ENCODE results near the gene HDHD3.

DNA sequence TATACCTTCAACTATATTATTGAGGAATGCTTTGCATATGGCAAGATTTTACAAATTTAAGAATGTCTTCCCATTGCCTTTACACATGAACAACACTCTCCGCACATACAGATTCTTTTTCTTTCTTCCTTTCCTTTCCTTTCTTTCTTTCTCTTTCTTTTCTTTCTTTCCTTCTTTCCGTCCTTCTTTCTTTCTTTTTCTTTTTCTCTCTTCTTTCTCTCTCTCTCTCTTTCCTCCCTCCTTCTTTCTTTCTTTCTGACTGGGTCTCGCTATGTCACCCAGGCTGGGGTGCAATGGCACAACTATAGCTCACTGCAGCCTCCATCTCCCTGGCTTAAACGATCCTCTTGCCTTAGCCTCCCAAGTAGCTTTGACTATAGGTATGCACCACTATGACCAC is 50.6 kb downstream of the HDHD3 start:
- TF ChIP-seq, protein P1, sequence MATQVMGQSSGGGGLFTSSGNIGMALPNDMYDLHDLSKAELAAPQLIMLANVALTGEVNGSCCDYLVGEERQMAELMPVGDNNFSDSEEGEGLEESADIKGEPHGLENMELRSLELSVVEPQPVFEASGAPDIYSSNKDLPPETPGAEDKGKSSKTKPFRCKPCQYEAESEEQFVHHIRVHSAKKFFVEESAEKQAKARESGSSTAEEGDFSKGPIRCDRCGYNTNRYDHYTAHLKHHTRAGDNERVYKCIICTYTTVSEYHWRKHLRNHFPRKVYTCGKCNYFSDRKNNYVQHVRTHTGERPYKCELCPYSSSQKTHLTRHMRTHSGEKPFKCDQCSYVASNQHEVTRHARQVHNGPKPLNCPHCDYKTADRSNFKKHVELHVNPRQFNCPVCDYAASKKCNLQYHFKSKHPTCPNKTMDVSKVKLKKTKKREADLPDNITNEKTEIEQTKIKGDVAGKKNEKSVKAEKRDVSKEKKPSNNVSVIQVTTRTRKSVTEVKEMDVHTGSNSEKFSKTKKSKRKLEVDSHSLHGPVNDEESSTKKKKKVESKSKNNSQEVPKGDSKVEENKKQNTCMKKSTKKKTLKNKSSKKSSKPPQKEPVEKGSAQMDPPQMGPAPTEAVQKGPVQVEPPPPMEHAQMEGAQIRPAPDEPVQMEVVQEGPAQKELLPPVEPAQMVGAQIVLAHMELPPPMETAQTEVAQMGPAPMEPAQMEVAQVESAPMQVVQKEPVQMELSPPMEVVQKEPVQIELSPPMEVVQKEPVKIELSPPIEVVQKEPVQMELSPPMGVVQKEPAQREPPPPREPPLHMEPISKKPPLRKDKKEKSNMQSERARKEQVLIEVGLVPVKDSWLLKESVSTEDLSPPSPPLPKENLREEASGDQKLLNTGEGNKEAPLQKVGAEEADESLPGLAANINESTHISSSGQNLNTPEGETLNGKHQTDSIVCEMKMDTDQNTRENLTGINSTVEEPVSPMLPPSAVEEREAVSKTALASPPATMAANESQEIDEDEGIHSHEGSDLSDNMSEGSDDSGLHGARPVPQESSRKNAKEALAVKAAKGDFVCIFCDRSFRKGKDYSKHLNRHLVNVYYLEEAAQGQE (IDR thresholded peaks at IDR 0.05; ENCODE audit: low read depth, low read length) = no peak
- TF ChIP-seq, protein P2, sequence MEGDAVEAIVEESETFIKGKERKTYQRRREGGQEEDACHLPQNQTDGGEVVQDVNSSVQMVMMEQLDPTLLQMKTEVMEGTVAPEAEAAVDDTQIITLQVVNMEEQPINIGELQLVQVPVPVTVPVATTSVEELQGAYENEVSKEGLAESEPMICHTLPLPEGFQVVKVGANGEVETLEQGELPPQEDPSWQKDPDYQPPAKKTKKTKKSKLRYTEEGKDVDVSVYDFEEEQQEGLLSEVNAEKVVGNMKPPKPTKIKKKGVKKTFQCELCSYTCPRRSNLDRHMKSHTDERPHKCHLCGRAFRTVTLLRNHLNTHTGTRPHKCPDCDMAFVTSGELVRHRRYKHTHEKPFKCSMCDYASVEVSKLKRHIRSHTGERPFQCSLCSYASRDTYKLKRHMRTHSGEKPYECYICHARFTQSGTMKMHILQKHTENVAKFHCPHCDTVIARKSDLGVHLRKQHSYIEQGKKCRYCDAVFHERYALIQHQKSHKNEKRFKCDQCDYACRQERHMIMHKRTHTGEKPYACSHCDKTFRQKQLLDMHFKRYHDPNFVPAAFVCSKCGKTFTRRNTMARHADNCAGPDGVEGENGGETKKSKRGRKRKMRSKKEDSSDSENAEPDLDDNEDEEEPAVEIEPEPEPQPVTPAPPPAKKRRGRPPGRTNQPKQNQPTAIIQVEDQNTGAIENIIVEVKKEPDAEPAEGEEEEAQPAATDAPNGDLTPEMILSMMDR (IDR thresholded peaks at IDR 0.05) = no peak
- TF ChIP-seq, protein P3, sequence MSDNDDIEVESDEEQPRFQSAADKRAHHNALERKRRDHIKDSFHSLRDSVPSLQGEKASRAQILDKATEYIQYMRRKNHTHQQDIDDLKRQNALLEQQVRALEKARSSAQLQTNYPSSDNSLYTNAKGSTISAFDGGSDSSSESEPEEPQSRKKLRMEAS (IDR thresholded peaks at IDR 0.05; ENCODE audit: low read depth) = no peak

Data from SK-N-SH (cell line).